Neural progenitor cell (in vitro differentiated cells): ENCODE results near the gene KRTAP25-1. TPM values are rescaled to one million over a fixed set of nuclear protein-coding genes. Genes with fewer than 3 reads are reported as not detected.

Source experiments
- DNase-seq: peaks from one replicate; pipeline ENCODE4 v3.0.0-alpha.2; 2016; ENCODE audit warnings: low spot score
- H2AFZ ChIP-seq: fragments of 200-600 bp; sonication (generic); replicated peaks from 2 replicates; pipeline ENCODE4 v1.6.1; 2016; ENCODE audit warnings: antibody characterized with exemption
- H3F3A ChIP-seq: fragments of 200-600 bp; sonication (generic); 2 replicates; pipeline ENCODE4 v1.6.1; 2016; ENCODE audit warnings: antibody characterized with exemption, low read depth
- H3K27ac ChIP-seq: fragments of 200-600 bp; sonication (generic); 2 replicates; pipeline ENCODE4 v1.5.1; 2016; ENCODE audit warnings: mild to moderate bottlenecking
- H3K27me3 ChIP-seq: fragments of 200-600 bp; sonication (generic); 2 replicates; pipeline ENCODE4 v1.6.1; 2016; ENCODE audit warnings: mild to moderate bottlenecking, moderate library complexity
- H3K36me3 ChIP-seq: fragments of 200-600 bp; sonication (generic); 2 replicates; pipeline ENCODE4 v1.5.1; 2016
- H3K4me1 ChIP-seq: fragments of 200-600 bp; sonication (generic); 2 replicates; pipeline ENCODE4 v1.6.1; 2016; ENCODE audit warnings: mixed run types
- H3K4me2 ChIP-seq: fragments of 200-600 bp; sonication (generic); 2 replicates; pipeline ENCODE4 v1.6.1; 2016
- H3K4me3 ChIP-seq: fragments of 200-600 bp; sonication (generic); 2 replicates; pipeline ENCODE4 v1.5.1; 2016
- H3K79me2 ChIP-seq: fragments of 200-600 bp; sonication (generic); 2 replicates; pipeline ENCODE4 v1.6.1; 2016; ENCODE audit warnings: low read depth
- H3K9ac ChIP-seq: fragments of 200-600 bp; sonication (generic); 2 replicates; pipeline ENCODE4 v1.6.1; 2016
- H3K9me3 ChIP-seq: fragments of 200-600 bp; sonication (generic); 2 replicates; pipeline ENCODE4 v1.5.1; 2016; ENCODE audit warnings: low read depth
- H4K20me1 ChIP-seq: fragments of 200-600 bp; sonication (generic); 2 replicates; pipeline ENCODE4 v1.6.1; 2016; ENCODE audit warnings: low read depth
- H3K27ac Mint-ChIP-seq: 3 replicates; pipeline ENCODE4 v1.8.0; 2021; ENCODE audit warnings: mixed read lengths
- H3K27me3 Mint-ChIP-seq: 2 replicates; pipeline ENCODE4 v1.8.0; 2022; ENCODE audit warnings: low read depth, mild to moderate bottlenecking, inconsistent platforms, moderate library complexity, mixed read lengths; ENCODE audit not compliant: insufficient read depth
- H3K36me3 Mint-ChIP-seq: 3 replicates; pipeline ENCODE4 v1.8.0; 2021; ENCODE audit warnings: mixed read lengths
- H3K4me1 Mint-ChIP-seq: 3 replicates; pipeline ENCODE4 v1.8.0; 2021; ENCODE audit warnings: mixed read lengths
- H3K4me3 Mint-ChIP-seq: 3 replicates; pipeline ENCODE4 v1.8.0; 2021; ENCODE audit warnings: mild to moderate bottlenecking, moderate library complexity, mixed read lengths
- H3K9me3 Mint-ChIP-seq: 3 replicates; pipeline ENCODE4 v1.8.0; 2020; ENCODE audit warnings: mixed read lengths
- EZH2 ChIP-seq: fragments of 200-600 bp; sonication (generic); IDR thresholded peaks from 2 replicates; pipeline ENCODE4 v1.6.1; 2017; ENCODE audit warnings: antibody characterized with exemption, mild to moderate bottlenecking, moderate library complexity
- EZH2phosphoT487 ChIP-seq: fragments of 200-600 bp; sonication (generic); IDR thresholded peaks from 2 replicates; pipeline ENCODE4 v1.6.1; 2017; ENCODE audit warnings: antibody characterized with exemption
- total RNA-seq: library from RNA; depleted of rRNA; stranded (reverse); fragments of >200 nt; gene quantifications from 2 replicates; pipeline ENCODE4 v1.2.3, GENCODE V29; 2015; ENCODE audit warnings: low replicate concordance
- TF ChIP-seq, protein P1 (sequence below): fragments of 200-600 bp; sonication (generic); IDR thresholded peaks from 2 replicates; pipeline ENCODE4 v1.5.1; 2017; ENCODE audit warnings: antibody characterized with exemption, mild to moderate bottlenecking

The KRTAP25-1 gene
- total RNA-seq, 1 donor from 2014 or later: not detected

DNA sequence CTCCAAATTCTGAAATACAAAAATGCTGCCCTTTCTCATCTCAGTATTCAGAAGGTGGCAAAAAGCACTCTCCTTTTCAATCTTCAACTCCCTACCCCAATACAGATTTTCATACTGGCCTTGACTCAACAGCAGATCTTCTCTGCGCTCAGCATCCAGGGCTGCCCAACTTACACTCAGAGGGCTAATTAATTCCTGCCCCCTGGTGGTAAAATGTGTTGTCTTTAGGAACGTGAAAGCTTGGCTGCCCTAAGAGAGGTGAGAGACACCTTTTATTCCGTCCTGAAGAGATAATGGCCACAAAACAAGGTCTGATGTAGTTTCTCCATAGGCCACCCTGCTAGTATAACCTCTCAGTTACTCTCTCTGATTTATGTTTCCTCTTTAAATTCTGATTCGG lies 31.5 kb downstream of the KRTAP25-1 start:
- Mint-ChIP-seq H3K36me3 (no peaks in the 10 kb centered on the region), H3K4me1 (no peaks in the 10 kb centered on the region), H3K27me3 (peaks cover 2% of the 10 kb centered on the region), H3K4me3 (no peak overlapping the region), H3K9me3 (no peaks in the 10 kb centered on the region), H3K27ac (no peak overlapping the region)
- TF ChIP-seq EZH2 (no peak), EZH2phosphoT487 (no peak)
- TF ChIP-seq, protein P1, sequence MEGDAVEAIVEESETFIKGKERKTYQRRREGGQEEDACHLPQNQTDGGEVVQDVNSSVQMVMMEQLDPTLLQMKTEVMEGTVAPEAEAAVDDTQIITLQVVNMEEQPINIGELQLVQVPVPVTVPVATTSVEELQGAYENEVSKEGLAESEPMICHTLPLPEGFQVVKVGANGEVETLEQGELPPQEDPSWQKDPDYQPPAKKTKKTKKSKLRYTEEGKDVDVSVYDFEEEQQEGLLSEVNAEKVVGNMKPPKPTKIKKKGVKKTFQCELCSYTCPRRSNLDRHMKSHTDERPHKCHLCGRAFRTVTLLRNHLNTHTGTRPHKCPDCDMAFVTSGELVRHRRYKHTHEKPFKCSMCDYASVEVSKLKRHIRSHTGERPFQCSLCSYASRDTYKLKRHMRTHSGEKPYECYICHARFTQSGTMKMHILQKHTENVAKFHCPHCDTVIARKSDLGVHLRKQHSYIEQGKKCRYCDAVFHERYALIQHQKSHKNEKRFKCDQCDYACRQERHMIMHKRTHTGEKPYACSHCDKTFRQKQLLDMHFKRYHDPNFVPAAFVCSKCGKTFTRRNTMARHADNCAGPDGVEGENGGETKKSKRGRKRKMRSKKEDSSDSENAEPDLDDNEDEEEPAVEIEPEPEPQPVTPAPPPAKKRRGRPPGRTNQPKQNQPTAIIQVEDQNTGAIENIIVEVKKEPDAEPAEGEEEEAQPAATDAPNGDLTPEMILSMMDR: peak; percentile 61
- no peaks in the 10 kb centered on the region for H4K20me1 ChIP-seq
- H3K9ac ChIP-seq: no peak overlapping the region
- no peaks in the 10 kb centered on the region for H3K27me3 ChIP-seq
- no peak overlapping the region for H3K4me2 ChIP-seq
- no peak overlapping the region for H3K4me3 ChIP-seq
- H3K79me2 ChIP-seq: no peaks in the 10 kb centered on the region
- DNase-seq: peak; percentile 75
- H3K4me1 ChIP-seq: no peaks in the 10 kb centered on the region
- no peak overlapping the region for H3K27ac ChIP-seq
- no peaks in the 10 kb centered on the region for H3F3A ChIP-seq
- no peaks in the 10 kb centered on the region for H3K36me3 ChIP-seq
- H2AFZ ChIP-seq: peak overlapping the region; percentile 19
- no peaks in the 10 kb centered on the region for H3K9me3 ChIP-seq

DNA sequence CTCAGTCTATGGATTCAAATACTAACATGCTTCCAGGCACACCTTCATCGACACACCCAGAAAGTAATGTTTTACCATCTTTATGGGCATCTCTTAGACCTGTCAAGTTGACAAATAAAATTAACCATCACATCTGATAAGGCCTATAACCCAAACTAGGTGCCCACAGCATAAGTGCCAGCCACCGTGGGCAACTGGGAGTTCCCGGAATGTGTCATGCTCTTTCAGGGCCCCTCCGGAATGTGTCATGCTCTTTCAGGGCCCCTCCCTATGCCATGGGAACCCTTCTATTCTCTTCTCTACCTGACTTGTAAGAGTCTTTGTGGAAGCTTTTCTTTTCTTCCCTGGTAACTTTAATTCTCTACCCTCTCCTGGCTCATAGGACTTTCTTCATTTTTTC lies 33.2 kb downstream of the KRTAP25-1 start:
- Histone ChIP-seq H3K9me3 (no peaks in the 10 kb centered on the region), H3K9ac (no peak overlapping the region), H3K79me2 (no peaks in the 10 kb centered on the region), H2AFZ (no peak overlapping the region), H3K36me3 (no peaks in the 10 kb centered on the region), H3K27ac (no peak overlapping the region), H3K4me2 (no peak overlapping the region), H3K4me1 (no peaks in the 10 kb centered on the region), H4K20me1 (no peaks in the 10 kb centered on the region), H3K4me3 (no peak overlapping the region), H3F3A (no peaks in the 10 kb centered on the region), H3K27me3 (no peaks in the 10 kb centered on the region)
- no peak for DNase-seq
- H3K4me3 Mint-ChIP-seq: no peak overlapping the region
- H3K9me3 Mint-ChIP-seq: no peaks in the 10 kb centered on the region
- H3K27me3 Mint-ChIP-seq: peaks cover 2% of the 10 kb centered on the region
- H3K36me3 Mint-ChIP-seq: no peaks in the 10 kb centered on the region
- no peak overlapping the region for H3K27ac Mint-ChIP-seq
- TF ChIP-seq EZH2phosphoT487 (no peak), EZH2 (no peak)
- TF ChIP-seq, protein P1: no peak
- H3K4me1 Mint-ChIP-seq: no peaks in the 10 kb centered on the region

DNA sequence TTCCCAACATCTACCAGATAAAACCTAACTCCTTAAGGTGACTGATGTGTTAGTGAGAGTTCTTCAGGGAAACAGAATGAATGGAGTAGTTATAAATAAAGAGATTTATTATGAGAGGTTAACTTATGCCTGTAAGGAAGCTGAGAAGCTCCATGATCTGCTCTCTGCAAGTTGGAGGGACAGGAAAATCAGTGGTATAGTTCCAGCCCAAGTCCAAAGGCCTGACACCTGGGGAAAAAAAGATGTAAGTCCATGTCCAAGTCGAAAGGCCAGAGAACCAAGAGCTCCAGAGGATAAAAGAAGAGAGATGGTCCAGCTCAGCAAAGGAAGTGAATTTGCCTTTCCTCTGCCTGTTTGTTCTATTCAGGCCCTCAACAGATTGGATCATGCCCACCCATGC lies 33.6 kb downstream of the KRTAP25-1 start:
- DNase-seq: no peak
- Histone ChIP-seq H3K4me1 (no peaks in the 10 kb centered on the region), H3K27ac (no peak overlapping the region), H3K4me2 (no peak overlapping the region), H4K20me1 (no peaks in the 10 kb centered on the region), H3K4me3 (no peak overlapping the region), H3K9me3 (no peaks in the 10 kb centered on the region), H3K36me3 (no peaks in the 10 kb centered on the region), H3K79me2 (no peaks in the 10 kb centered on the region), H3K27me3 (no peaks in the 10 kb centered on the region), H3K9ac (no peak overlapping the region), H2AFZ (no peak overlapping the region), H3F3A (no peaks in the 10 kb centered on the region)
- H3K4me1 Mint-ChIP-seq: no peaks in the 10 kb centered on the region
- H3K36me3 Mint-ChIP-seq: no peaks in the 10 kb centered on the region
- H3K4me3 Mint-ChIP-seq: no peak overlapping the region
- H3K9me3 Mint-ChIP-seq: no peaks in the 10 kb centered on the region
- TF ChIP-seq EZH2phosphoT487: no peak
- TF ChIP-seq, protein P1: no peak
- TF ChIP-seq EZH2: no peak
- no peak overlapping the region for H3K27ac Mint-ChIP-seq
- H3K27me3 Mint-ChIP-seq: peaks cover 2% of the 10 kb centered on the region

DNA sequence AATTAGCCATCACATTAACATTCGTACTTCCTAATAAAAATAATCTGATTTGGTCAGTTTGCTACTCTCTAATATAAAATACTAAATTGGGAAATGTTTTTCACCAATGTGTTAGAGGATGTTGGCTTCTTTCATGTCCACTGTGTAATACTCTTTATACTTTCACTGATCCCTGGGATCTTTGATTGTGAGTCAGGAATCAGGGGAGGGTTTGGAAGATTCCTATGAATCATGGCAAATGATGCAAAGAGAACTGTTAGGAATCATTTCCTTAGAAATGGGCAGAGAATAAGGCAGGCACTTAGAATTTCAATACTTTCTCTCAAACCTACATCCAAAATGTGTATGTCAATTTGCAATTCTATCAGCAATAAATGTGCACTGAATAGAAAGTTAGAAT lies 37.5 kb downstream of the KRTAP25-1 start:
- TF ChIP-seq, protein P1: no peak
- TF ChIP-seq EZH2phosphoT487: no peak

More for the DNA sequence above, 37.5 kb downstream of the KRTAP25-1 start:
- no peak overlapping the region for H2AFZ ChIP-seq
- H3K36me3 ChIP-seq: no peaks in the 10 kb centered on the region
- no peak overlapping the region for H3K27ac ChIP-seq
- H3K36me3 Mint-ChIP-seq: no peaks in the 10 kb centered on the region
- H4K20me1 ChIP-seq: no peaks in the 10 kb centered on the region
- no peaks in the 10 kb centered on the region for H3K9me3 ChIP-seq
- H3K4me2 ChIP-seq: no peak overlapping the region
- peaks cover 5% of the 10 kb centered on the region for H3K4me1 Mint-ChIP-seq
- H3K9ac ChIP-seq: no peak overlapping the region
- H3K27me3 Mint-ChIP-seq: peaks cover 2% of the 10 kb centered on the region
- H3K4me3 ChIP-seq: no peak overlapping the region
- no peak overlapping the region for H3K4me3 Mint-ChIP-seq
- H3F3A ChIP-seq: no peaks in the 10 kb centered on the region
- H3K27ac Mint-ChIP-seq: no peak overlapping the region
- no peaks in the 10 kb centered on the region for H3K27me3 ChIP-seq
- DNase-seq: no peak
- H3K9me3 Mint-ChIP-seq: peaks cover 6% of the 10 kb centered on the region
- no peaks in the 10 kb centered on the region for H3K79me2 ChIP-seq
- H3K4me1 ChIP-seq: no peaks in the 10 kb centered on the region
